IPS-11a (cell line): Measurements from ENCODE around the gene SC5D.

Source experiments
- H3K4me3 ChIP-seq: one replicate; pipeline ENCODE4 v1.5.1; 2013; ENCODE audit warnings: low read depth, low read length, control low read depth

Gene SC5D, protein sequence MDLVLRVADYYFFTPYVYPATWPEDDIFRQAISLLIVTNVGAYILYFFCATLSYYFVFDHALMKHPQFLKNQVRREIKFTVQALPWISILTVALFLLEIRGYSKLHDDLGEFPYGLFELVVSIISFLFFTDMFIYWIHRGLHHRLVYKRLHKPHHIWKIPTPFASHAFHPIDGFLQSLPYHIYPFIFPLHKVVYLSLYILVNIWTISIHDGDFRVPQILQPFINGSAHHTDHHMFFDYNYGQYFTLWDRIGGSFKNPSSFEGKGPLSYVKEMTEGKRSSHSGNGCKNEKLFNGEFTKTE

DNA sequence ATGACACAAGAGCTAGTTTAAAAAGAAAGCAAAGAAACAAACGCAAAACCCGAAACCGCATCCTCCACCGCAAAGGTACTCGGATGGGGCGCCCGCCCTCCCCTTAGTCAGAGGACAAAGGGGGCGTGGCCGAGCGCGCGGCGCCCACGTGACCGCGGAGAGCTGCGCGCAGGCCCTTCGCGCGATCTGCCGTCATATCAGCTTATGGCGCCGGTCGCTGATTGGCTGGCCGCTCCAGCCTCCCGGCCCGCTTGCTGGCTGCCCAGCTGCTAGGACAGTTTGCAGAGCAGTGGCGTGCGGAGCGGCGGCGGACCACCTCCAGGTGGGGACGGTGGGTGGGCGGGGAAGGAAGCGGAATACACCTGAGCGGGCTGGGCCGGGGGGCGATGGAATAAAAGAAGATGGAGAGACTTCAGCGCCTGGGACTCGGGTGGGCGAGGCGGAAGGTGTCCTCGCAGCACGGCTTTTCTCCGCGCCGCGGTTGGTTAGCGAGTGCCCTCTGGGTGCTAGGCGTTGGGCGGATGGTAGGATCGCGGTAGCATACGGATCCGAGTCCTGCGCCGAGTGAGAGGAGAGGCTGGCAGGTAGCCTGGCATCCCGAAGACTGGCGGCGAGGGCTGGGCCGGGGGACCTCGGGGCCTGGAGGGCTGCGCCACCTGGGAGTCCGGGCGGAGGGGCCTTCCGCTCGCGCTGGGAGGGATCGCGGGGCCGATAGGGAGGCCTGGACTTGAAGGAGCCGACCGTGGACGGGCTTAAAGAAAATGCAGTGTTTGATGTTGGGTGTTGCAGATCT is at the start of gene SC5D:
Gene SC5D, plus strand, starts transcription at position 277 of the 793 bp plus-strand sequence. CDS start 10,605 bp downstream, outside the sequence.
- peak within 1 kb of the TSS; percentile 59 for H3K4me3 ChIP-seq

DNA sequence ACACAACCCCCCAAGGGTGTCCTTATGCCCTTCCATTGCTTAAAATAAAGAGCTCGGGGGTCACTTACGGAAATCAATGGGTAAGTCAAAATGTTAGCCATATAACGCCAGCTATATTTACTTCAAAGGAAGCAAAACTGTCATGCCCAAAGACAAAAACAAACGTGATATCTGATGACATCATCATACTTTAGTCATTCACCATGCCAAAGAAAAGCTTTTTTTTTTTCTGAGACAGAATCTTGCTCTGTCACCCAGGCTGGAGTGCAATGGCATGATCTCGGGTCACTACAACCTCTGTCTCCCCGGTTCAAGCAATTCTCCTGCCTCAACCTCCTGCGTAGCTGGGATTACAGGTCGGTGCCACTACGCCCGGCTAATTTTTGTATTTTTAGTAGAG is 47.7 kb upstream of the SC5D start:
- H3K4me3 ChIP-seq: no peak overlapping the region

DNA sequence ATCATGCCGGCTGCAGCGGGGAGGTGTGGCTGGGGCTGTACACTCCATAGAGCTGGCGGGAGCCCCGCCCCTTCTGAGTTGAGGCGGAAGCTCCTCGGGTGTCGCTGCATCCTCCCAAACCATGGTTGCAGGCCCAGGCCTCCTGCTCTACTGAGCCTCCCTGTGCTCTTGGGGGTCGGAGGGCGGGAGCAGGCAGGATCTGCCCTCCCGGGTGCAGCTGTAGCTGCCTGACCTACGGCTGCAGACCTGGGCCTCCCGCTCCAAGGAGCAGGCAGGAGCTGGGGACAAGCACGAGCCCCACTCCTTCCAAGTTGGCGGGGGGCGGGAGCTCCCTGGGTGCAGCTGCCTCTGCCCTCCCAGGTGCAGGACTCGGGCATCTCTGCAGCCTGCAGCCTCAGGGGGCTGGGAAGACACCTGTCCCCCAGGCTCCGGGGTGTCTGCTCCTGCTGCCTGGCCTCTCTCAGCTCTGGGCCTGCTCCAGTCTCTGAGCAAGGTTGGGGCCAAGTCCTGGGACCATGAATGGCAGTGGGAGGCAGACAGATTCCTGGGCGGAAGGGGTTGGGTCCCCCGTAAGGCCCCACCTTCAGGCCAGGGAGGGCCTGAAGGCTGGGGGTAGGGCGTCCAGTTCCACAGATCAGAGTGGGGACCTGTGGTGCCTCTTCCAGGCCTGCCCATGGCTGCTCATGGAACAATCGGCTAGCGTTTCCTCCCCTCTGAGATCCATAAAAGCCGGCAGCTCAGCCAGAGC is 46.4 kb upstream of the SC5D start:
- H3K4me3 ChIP-seq: no peak overlapping the region

DNA sequence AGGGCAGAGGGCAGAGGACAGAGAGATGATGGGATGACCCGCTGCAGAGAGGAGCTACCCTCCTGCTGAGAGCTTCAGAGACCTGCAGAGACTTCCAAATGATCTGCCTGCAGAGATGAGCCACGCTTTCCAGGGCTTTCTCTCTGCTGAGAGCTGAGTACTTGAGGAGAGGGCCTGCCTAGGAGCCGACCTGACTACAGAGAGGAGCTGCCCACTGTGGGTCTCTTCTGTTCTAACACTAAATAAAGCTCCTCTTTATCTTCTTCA is 45.9 kb upstream of the SC5D start:
- no peak overlapping the region for H3K4me3 ChIP-seq

DNA sequence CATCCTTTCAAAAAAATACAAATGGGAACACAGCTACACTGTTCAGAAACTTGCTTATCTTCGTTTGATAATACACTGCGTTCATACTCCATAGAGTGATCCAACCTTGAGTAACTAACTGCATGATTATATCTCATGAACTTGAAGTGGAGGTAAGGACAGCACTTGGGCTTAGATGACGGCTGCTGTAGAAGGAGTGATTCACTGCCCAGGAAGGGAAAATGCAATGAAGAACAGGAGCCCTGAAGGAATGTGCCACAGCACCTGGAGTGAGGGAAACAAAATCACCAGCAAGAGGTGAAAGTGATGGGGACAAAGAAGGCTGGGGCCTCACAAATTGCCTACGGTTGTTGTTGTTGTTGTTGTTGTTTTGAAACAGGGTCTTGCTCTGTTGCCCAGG is 44.1 kb upstream of the SC5D start:
- H3K4me3 ChIP-seq: no peak overlapping the region

DNA sequence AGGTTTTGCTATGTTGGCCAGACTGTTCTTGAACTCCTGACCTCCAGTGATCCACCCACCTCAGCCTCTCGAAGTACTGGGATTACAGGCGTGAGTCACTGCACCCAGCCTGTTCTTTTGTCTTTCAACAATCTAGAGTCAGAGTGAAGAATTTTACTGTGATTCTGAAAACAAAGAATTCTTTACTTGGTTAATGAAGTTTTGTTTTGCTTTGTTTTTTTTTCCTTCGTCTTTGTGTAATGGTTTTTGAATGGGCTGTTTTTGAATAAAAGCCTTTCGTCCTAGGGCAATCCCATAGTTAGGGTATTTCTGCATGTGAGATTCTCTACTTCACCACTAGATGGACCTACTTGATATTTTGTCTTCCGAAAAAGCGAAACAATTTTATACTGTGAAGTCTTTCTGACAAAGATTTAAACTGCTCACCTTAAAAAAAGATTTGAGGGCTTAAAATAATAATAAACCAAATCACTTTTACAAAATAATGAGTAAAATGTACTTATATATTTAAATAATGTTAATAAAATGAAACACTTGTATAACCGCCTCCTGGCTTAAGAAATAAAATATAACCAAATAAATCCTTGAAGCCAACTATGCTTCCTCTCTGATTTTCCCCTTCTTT is 43.4 kb upstream of the SC5D start:
- no peak overlapping the region for H3K4me3 ChIP-seq

DNA sequence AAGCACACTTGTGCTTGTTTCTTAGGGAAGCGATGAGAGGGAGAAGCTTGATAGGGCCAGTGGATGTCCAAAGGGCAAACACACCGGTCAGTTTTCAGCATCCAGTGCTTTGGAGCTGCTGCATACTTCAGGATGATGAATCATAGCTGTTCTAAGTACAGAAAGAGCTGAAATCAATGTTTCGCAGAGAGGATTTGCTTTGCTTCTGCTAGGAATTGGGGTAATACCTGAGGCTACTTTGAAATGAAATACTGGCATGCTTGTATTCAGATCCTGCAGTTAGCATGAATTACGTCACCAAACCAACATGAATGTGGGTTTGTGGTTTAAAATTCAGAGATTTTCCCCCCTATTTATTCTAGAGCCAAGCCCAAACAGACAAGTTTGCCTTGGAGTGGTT is 41.7 kb upstream of the SC5D start:
- H3K4me3 ChIP-seq: no peak overlapping the region

DNA sequence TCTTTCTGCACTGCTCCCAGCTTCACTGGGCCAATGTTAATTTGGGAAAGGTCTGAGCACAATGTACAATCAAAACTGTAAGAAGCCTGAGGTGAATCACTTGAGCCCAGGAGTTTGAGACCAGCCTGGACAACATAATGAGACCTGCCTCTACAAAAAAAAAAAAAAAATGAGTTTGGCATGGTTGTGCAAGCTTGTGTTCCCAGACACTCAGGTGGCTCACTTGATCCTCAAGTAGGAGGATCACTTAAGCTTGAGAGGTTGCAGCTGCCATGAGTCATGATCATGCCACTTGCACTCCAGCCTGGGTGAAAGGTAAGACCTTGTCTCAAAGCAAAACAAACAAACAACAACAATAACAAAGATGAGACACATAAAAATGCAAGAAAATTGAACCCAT is 38.6 kb upstream of the SC5D start:
- H3K4me3 ChIP-seq: no peak overlapping the region

DNA sequence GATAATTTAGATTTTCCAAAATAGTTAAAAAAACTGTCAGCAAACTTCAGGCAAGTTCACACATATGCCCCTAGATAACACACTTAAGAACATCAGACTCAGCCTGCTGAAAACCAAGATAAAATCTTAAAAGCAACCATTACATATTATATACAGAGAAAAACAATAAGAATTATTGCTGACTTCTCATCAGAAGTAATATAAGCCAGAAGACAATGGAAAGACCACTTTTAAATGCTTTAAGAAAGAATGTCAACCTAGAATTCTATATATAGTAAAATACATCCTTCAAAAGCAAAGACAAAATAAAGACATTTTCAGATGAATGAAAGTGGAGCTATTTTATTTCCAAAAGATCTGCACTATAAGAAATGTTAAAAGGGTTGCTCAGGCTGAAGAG is 37.8 kb upstream of the SC5D start:
- no peak overlapping the region for H3K4me3 ChIP-seq

DNA sequence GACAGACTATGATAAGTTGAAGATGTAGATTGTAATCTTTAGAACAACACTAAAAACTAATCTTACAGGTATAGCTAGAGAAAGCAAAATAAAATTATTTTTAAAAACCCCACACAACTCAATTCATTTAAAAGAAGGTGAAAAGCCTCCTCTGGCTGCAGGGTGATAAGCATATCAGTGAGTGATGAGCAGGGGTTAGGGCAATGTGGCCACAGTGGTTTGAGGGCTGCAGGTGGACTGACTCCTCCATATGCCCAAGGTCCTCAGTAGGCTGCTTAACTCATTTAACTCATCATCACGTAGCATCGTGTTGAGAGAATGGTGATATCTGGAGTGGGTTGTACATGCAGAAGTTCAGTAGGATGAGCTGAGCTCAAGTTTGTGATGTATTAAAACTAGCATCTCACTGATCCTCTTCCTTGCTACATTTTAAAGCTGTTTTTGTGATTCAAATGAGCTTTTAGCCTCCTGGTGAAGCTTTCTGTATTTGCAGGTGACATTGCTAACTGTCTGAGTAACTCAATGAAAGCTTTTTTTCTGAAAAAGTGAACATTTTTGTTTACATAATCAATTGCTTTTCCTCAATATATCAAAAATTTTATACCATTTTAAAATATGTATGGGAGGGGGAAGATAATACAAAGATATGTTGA is 37.0 kb upstream of the SC5D start:
- H3K4me3 ChIP-seq: no peak overlapping the region

DNA sequence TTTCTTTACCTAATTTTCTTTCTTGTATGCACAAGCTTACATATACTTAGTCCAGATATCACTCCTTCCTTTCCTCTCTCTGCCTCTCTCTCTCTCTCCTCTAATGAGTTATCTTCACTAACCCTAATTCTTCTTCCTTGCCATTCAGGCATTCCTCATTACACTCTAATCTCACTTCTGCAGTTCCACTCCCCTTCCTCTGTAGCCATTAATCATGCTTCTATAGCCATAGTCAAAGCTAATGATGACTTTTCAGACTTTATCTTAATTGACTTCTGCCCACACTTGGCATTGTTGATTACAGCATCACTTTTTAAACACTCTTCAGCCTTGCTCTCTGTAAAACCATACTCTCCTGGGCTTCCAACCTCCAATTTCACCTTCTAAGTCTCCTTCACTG is 35.3 kb upstream of the SC5D start:
- no peak overlapping the region for H3K4me3 ChIP-seq

DNA sequence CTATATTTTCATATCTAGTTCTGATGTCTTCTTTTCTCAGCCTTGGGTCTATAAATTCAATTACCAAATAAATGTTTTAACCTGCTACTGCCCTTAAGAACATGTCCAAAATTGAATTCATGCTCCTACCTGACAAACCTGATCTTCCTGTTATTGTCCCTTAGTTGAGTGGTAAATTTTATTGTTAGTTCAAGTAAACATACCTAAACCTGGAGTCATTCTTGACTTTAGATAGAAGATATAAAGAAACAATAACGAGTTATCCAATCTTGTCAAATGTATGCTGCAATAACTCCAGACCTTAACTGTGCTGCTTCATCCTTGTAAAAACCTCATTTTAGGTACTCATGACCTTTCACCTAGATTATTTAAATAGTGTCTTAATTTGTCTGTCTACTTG is 34.6 kb upstream of the SC5D start:
- no peak overlapping the region for H3K4me3 ChIP-seq

DNA sequence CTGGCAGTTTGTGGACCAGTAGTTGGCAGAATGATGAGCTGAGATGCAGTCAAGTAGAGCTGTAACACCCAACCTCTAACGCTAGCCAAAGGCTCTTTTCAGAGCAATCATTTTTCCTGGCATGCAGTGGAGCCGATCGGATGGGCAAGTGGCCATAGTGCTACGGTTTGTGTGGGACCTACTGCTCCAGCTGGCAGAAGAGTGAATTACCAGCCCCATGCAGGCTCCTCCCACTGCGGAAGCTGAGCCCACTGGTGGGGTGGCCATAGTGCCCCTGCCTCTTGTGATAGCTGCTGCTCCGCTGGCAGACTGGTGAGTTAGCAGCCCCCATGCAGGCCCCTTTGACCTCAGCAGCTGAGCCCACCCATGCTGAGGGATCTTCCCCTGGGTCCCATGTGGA is 27.0 kb upstream of the SC5D start:
- H3K4me3 ChIP-seq: no peak overlapping the region

DNA sequence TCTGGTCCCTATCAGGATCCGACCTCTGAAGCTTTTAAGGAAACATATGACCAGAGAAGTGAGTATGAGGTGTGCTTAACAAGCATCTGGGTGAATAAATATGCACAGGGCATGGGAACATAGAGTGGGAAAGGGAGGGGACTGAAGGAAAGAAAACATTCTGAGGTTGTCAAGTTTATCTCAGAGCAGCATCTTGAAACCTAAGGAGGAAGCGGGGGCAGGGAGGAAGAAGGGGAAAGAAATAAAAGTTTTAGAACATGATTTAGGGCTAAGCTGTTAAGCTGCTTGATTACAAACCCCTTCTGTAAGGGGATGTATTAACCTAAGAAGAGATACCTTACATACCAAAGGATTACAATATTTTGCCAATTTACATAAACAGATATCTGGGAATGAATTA is 24.0 kb upstream of the SC5D start:
- no peak overlapping the region for H3K4me3 ChIP-seq

DNA sequence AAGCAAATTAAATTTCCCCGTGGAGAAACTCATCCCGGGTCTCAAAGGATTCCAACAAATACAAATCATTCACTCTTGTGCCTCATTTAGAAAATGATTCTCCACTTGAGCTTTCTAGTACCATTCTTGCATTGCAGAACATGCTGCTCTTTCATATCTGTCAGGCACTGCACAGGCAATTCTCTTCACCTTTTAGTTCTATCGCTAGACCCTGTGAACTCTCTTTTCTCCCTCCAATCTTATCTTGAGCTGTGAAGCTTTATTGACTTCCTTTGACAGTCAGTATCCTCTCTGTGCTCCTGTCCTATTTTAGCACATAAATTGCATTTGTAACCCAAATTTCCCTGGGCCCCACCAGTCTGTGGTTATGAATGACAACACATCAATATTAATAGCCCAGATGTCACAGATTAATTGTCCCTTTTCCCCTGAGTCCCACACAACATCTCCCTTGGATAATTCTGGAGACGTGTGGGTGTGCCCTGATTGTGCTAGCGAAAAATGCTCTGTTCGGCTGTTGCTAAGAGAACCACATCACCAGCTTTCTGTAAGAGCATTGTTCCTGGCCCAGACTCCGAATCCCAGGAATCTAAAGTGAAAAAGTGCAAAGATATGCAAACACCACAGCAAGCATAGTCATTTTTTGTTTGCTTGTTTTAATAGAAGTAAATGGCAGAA is 22.4 kb upstream of the SC5D start:
- H3K4me3 ChIP-seq: no peak overlapping the region

DNA sequence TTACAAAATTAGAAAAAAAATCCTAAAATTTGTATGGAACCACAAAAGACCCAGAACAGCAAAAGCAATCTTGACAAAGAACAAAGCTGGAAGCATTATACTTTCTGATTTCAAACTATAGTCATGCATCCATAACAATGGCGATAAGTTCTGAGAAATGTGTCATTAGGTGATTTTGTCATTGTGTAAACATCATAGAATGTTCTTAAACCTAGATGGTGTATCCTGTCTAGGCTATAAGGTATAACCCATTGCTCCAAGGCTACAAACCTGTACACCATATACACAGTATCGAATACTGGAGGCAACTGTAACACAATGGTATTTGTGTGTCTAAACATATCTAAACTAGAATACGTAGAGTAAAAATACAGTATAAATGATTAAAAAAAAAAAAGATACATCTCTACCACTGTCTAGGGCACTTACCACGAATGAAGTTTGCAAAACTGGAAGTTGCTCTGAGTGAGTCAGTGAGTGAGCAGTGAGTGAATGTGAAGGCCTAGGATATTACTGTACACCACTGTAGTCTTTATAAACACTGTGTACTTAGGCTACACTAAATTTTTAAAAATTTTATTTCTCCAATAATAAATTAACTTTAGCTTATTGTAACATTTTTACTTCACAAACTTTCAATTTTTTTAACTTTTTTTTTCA is 18.1 kb upstream of the SC5D start:
- H3K4me3 ChIP-seq: no peak overlapping the region

DNA sequence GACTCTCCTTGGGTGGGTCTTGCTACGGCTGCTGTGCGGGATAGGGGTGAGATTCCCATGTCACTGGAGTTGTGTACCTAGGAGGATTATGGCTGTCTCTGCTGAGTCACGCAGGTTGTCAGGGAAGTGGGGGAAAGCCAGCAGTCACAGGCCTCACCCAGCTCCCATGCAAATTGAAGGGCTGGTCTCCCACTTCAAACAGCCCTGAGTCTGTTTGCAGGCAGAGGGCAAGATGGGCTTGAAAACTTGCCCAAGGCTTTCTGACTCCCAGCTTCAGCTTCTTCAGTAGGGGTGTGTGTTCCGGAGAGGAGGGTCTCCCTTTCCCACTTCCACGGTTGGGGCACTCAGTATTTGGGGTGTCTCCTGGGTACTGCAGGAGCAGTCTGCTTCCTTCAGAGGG is 10.9 kb upstream of the SC5D start:
- H3K4me3 ChIP-seq: no peak overlapping the region

DNA sequence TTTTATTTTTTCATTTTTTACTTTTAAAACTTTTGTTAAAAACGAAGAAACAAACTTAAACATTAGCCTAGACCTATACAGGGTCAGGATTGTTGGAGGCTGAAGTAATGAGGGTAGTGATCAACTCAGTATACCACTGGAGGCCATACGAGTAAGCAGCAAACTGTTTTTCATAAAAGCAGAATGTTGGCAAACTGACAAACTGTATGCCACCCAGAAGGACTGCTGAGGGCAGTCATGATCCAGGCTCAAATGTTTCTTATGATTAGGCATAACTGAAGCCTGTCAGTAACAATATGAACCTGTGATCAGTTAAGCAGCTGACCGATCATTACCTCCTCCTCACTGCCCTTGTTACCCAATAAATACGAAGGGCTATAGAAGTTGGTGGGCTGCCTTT is 10.2 kb upstream of the SC5D start:
- no peak overlapping the region for H3K4me3 ChIP-seq

DNA sequence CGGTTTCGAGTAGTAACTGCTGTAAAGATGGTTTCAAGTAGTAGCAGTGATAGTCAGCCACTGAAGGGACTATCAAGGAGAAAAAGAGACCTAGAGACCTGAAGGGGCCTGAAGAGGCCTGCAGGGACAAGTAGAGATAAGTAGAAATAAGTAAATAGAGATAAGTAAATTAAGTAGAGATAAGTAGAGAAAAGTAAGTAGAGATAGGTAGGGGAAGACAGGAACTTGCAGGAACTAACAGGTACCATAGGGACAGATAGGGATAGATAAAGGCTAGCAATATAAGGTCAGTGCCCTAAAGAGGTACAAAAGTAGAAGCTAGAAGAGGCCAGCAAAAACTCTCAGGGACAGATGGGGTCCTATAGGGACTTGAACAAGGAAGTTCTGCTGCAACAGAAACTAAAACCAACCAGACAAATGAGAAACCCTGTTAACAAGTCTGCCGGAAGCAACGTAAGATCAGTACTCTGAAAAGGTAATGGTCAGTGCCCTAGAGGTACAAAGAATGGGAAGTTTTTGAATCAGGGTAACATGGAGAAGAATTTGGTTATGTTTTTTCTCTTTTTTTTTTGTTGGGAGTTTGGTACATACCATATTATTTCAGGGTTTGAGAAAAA is 9.6 kb upstream of the SC5D start:
- H3K4me3 ChIP-seq: no peak overlapping the region

DNA sequence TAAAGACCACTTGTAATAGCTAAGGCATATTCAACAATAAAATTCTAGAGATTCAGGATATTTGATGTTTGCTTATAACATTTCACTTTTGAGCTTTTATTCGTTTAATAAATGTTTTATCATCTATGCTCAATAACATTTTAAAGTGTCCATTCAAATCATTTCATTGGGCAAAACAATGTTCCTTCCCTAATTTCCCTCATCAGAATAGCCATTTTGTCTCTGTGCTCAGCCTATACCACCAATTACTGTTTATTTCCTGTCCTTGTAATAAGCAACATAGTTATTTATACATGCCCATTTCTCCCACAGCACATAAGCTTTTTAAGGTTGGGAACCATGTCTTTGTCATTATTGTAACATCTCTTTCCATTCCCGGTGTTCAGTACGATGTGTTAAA is 1.3 kb upstream of the SC5D start:
- no peak overlapping the region for H3K4me3 ChIP-seq
